GM12878 (cell line): ENCODE measurements around the gene RHBDF2. TPM values are rescaled to one million over a fixed set of nuclear protein-coding genes. Genes with fewer than 3 reads are reported as not detected.
A peak's percentile ranks its signal among the peaks of the same experiment; 100 is the strongest.

Experiments
- ATAC-seq: fragments of 200-7000 bp; cut with Tn5 transposase; 3 replicates; pipeline ENCODE4 v1.9.1; 2020; ENCODE audit warnings: mild to moderate bottlenecking, moderate library complexity
- BruUV-seq: library from RNA; stranded (reverse); fragments of 400-500 nt; replicated peaks from 2 replicates; lab custom pipeline; 2021; lab: Mats Ljungman, UMichigan
- CTCF ChIA-PET: fragments of 300-600 bp; sonication (Branson Sonifier 250); formaldehyde crosslinking; extraction: SDS; loops from one replicate; lab custom pipeline; 2021; ENCODE audit warnings: inconsistent platforms; lab: Yijun Ruan, JAX
- POLR2A ChIA-PET: fragments of 350-600 bp; formaldehyde crosslinking; extraction: SDS; loops from one replicate; lab custom pipeline; 2021; ENCODE audit warnings: inconsistent platforms; lab: Charles Lee
- RAD21 ChIA-PET: fragments of 300-600 bp; sonication (Branson Sonifier 250); formaldehyde crosslinking; loops from one replicate; lab custom pipeline; 2023; ENCODE audit warnings: antibody characterized with exemption; ENCODE audit not compliant: unreplicated experiment; lab: Charles Lee
- SMC1A ChIA-PET: fragments of 300-600 bp; sonication (Branson Sonifier 250); formaldehyde crosslinking; loops from one replicate; lab custom pipeline; 2023; ENCODE audit not compliant: unreplicated experiment, uncharacterized antibody; lab: Charles Lee
- DNase-seq: peaks from one replicate; pipeline ENCODE4 v3.0.0-alpha.2; 2011; ENCODE audit warnings: low read depth, low spot score
- FAIRE-seq: peaks from 3 replicates; lab custom pipeline; 2011; peaks lifted over from hg19 to GRCh38; lab: Jason Lieb, UNC
- H2AFZ ChIP-seq: 2 replicates; pipeline ENCODE4 v1.6.0; 2011; ENCODE audit warnings: low read depth, low read length, control low read depth; ENCODE audit not compliant: control insufficient read depth
- H3K27ac ChIP-seq: 2 replicates; pipeline ENCODE4 v1.5.1; 2011; ENCODE audit warnings: control low read depth; ENCODE audit not compliant: control insufficient read depth, insufficient read depth
- H3K27me3 ChIP-seq, 2 experiments: replicated peaks in 1 of 2; 2 replicates each; pipeline versions ENCODE4 v1.6.0 to v1.6.1; 2011; ENCODE audit warnings: low read length in 1 of 2; ENCODE audit not compliant: control insufficient read depth in 2 of 2, insufficient read depth in 2 of 2
- H3K36me3 ChIP-seq, 2 experiments: 2 replicates each; pipeline ENCODE4 v1.5.1; 2011; ENCODE audit warnings: low read length in 1 of 2; ENCODE audit not compliant: control insufficient read depth in 2 of 2, insufficient read depth in 2 of 2
- H3K4me1 ChIP-seq: 2 replicates; pipeline ENCODE4 v1.6.1; 2011; ENCODE audit warnings: mild to moderate bottlenecking, low read length, moderate library complexity, mixed read lengths; ENCODE audit not compliant: control insufficient read depth, insufficient read depth
- H3K4me2 ChIP-seq: 2 replicates; pipeline ENCODE4 v1.6.0; 2011; ENCODE audit warnings: control low read depth; ENCODE audit not compliant: control insufficient read depth, insufficient read depth
- H3K4me3 ChIP-seq: fragments of 200-600 bp; sonication (generic); 2 replicates; pipeline ENCODE4 v1.5.1; 2016
- H3K79me2 ChIP-seq: 2 replicates; pipeline ENCODE4 v1.6.0; 2011; ENCODE audit warnings: low read length; ENCODE audit not compliant: control insufficient read depth, insufficient read depth
- H3K9ac ChIP-seq: 2 replicates; pipeline ENCODE4 v1.8.0; 2011; ENCODE audit warnings: low read length, control low read depth, mixed read lengths; ENCODE audit not compliant: control insufficient read depth, insufficient read depth
- H3K9me3 ChIP-seq: replicated peaks from 3 replicates; pipeline ENCODE4 v1.5.1; 2011; ENCODE audit warnings: mild to moderate bottlenecking, low read length; ENCODE audit not compliant: control insufficient read depth, insufficient read depth
- H4K20me1 ChIP-seq: 2 replicates; pipeline ENCODE4 v1.6.0; 2011; ENCODE audit not compliant: control insufficient read depth, insufficient read depth
- ATF3 ChIP-seq: IDR thresholded peaks from 2 replicates; pipeline ENCODE4 v1.6.1; 2011; ENCODE audit warnings: low read depth, mild to moderate bottlenecking, low read length, moderate library complexity, borderline replicate concordance; ENCODE audit errors: extremely low read depth
- ATF7 ChIP-seq: fragments of 450-650 bp; IDR thresholded peaks from 2 replicates; pipeline ENCODE4 v1.6.1; 2016; ENCODE audit warnings: low read depth, mild to moderate bottlenecking
- BHLHE40 ChIP-seq, 2 experiments: fragments of 450-650 bp in 1 of 2; IDR thresholded peaks; 2 replicates each; pipeline ENCODE4 v1.6.1; 2011 to 2017; ENCODE audit warnings: low read depth in 2 of 2, borderline replicate concordance in 1 of 2, improper control_type of control experiment in 1 of 2, low read length in 1 of 2, mild to moderate bottlenecking in 1 of 2
- FOXM1 ChIP-seq: IDR thresholded peaks from 2 replicates; pipeline ENCODE4 v1.6.1; 2012; ENCODE audit warnings: low read depth, mild to moderate bottlenecking, inconsistent platforms, low read length, moderate library complexity
- LARP7 ChIP-seq: fragments of 450-650 bp; IDR thresholded peaks from 2 replicates; pipeline ENCODE4 v1.6.1; 2017; ENCODE audit warnings: mild to moderate bottlenecking
- MEF2B ChIP-seq: fragments of 450-650 bp; IDR thresholded peaks from 2 replicates; pipeline ENCODE4 v1.6.1; 2018; ENCODE audit warnings: mild to moderate bottlenecking, moderate library complexity; ENCODE audit not compliant: partially characterized antibody, poor library complexity, severe bottlenecking
- MLLT1 ChIP-seq: fragments of 450-650 bp; IDR thresholded peaks from 2 replicates; pipeline ENCODE4 v1.6.1; 2016; ENCODE audit warnings: mild to moderate bottlenecking
- NFXL1 ChIP-seq: fragments of 450-650 bp; IDR thresholded peaks from 2 replicates; pipeline ENCODE4 v1.6.1; 2017; ENCODE audit warnings: antibody characterized with exemption, mild to moderate bottlenecking, borderline replicate concordance
- NR2F1 ChIP-seq: fragments of 450-650 bp; conservative IDR thresholded peaks from 2 replicates; pipeline ENCODE4 v1.6.1; 2017; ENCODE audit warnings: mild to moderate bottlenecking
- POLR2AphosphoS2 ChIP-seq: IDR thresholded peaks from 2 replicates; pipeline ENCODE4 v1.6.1; 2011; ENCODE audit warnings: low read depth, mild to moderate bottlenecking, low read length, improper control_type of control experiment, moderate library complexity
- SKIL ChIP-seq: fragments of 450-650 bp; IDR thresholded peaks from 2 replicates; pipeline ENCODE4 v1.6.1; 2017; ENCODE audit warnings: mild to moderate bottlenecking, low read depth, inconsistent platforms; ENCODE audit not compliant: poor library complexity, severe bottlenecking
- WGBS: methylation state at CpG from one replicate; pipeline ENCODE4 v1.1.6; 2016; ENCODE audit warnings: low lambda C conversion rate; ENCODE audit not compliant: insufficient replicate concordance, insufficient coverage; ENCODE audit errors: missing lambda C conversion rate; 5-methylcytosine and 5-hydroxymethylcytosine counted together
- in situ Hi-C: fragments of 300-500 bp; cut with MboI; formaldehyde crosslinking; loops from 9 replicates; pipeline ENCODE4 v1.14.3; 2018; ENCODE audit warnings: mixed read lengths
- intact Hi-C: fragments of 100-400 bp; cut with micrococcal nuclease; formaldehyde crosslinking; loops from one replicate; pipeline ENCODE4 v1.14.2; 2022; ENCODE audit not compliant: unreplicated experiment
- polyA plus RNA-seq, 11 experiments: library from polyadenylated mRNA; depleted of rRNA in 4 of 11; unstranded in 6 of 11; stranded (reverse) in 5 of 11; fragments of >200 nt; fragmentation: Nextera tagmentation in 4 of 11; fragmentation: Illumina TruSeq in 1 of 11; extraction: Ambion mirVana in 4 of 11; extraction: Trizol in 1 of 11; gene quantifications; 1 replicate in 1 of 11; 2 replicates in 10 of 11; pipeline versions ENCODE4 v1.2.1 to v1.2.3, GENCODE V29; 2011 to 2016; ENCODE audit warnings: inconsistent platforms in 2 of 11, missing spikeins in 2 of 11, low read depth in 1 of 11
- total RNA-seq, 4 experiments: library from RNA; depleted of rRNA in 3 of 4; stranded (reverse); fragments of >200 nt in 3 of 4; fragmentation: Illumina TruSeq in 1 of 4; extraction: Trizol in 1 of 4; gene quantifications; 2 replicates each; pipeline versions ENCODE4 v1.2.1 to v1.2.3, GENCODE V29; 2013 to 2021

The RHBDF2 gene
- total and polyA plus RNA-seq, 10 of the 15 experiments (the other 5 are each of a cell fraction or from before 2014, with no cell fraction given) = 0.97 to 43.0 (median 18.7) TPM

- TF ChIP-seq NFXL1 (no peak), MEF2B (no peak), LARP7 (no peak), POLR2AphosphoS2 (no peak), ATF3 (no peak)
Observed at GRCh38 chr17:76497699-76497978, 3.6 kb downstream of the RHBDF2 start (continued).

GRCh38 chr17:76496464-76496863, 4.8 kb downstream of the RHBDF2 start:
- CTCF ChIA-PET = interaction anchor here (0.7 to 2.3 kb wide), 6 partner anchors 11 to 252 kb away, joined by 3 to 8 read pairs (median 3); partner anchors contain the start of gene AANAT
- TF ChIP-seq SKIL = peak; percentile 39
- peak in 1 of 2 experiments; percentile 54; a peak in 1 of 4 replicates for TF ChIP-seq BHLHE40 (IDR thresholded peaks at IDR 0.05; ENCODE audit: borderline replicate concordance in 1 of 2, low read depth in 2 of 2, low read length in 1 of 2)
- peak; percentile 60 for TF ChIP-seq ATF7
- peak; percentile 28; the same call in 1 of the 2 replicates for TF ChIP-seq MLLT1
- no peak for TF ChIP-seq FOXM1
- peak; percentile 70 for TF ChIP-seq NR2F1
- TF ChIP-seq, all 136 proteins: peak for 5
- Histone ChIP-seq H3K4me1 (peaks cover 76% of the 10 kb centered on the region), H3K27ac (no peak overlapping the region), H3K79me2 (peaks cover 74% of the 10 kb centered on the region), H3K4me3 (no peak overlapping the region), H2AFZ (no peak overlapping the region), H3K4me2 (peak overlapping the region; percentile 88; the same call in 1 of the 2 replicates), H3K36me3 (no peaks in the 10 kb centered on the region; a peak in 3 of 4 replicates), H3K9ac (no peak overlapping the region), H3K27me3 (no peaks in the 10 kb centered on the region), H4K20me1 (no peaks in the 10 kb centered on the region), H3K9me3 (no peaks in the 10 kb centered on the region)
- 44% methylated on average over 6 of the region's 6 CpGs for WGBS
- no peak for FAIRE-seq
- DNase-seq = no peak
- in situ Hi-C loops = no loop called here
- ChIA-PET POLR2A (interaction anchor here (9.0 kb wide), 1 partner anchor 13 kb away, joined by 101 read pairs; no protein-coding TSS in a partner anchor), RAD21 (interaction anchor here (2.1 kb wide), 1 partner anchor 11 kb away, joined by 5 read pairs; no protein-coding TSS in a partner anchor), SMC1A (interaction anchor here (0.9 to 8.7 kb wide), 2 partner anchors 12 to 16 kb away, joined by 4 to 115 read pairs; no protein-coding TSS in a partner anchor)
- ATAC-seq = no peak
- intact Hi-C loops = no loop called here
- no TSS peak for BruUV-seq
